IMR-90 (cell line): ENCODE data around the gene OR51E1. TPM values are rescaled to one million over a fixed set of nuclear protein-coding genes. Genes with fewer than 3 reads are reported as not detected.

Experiments used
- ATAC-seq: fragments of 200-7000 bp; cut with Tn5 transposase; 2 replicates; pipeline ENCODE4 v1.9.1; 2020; ENCODE audit warnings: low read depth, mild to moderate bottlenecking, moderate library complexity
- BruUV-seq: library from RNA; stranded (reverse); fragments of 400-500 nt; replicated peaks from 2 replicates; lab custom pipeline; 2021; lab: Mats Ljungman, UMichigan
- CTCF ChIA-PET: fragments of 300-600 bp; formaldehyde crosslinking; extraction: SDS; loops from one replicate; lab custom pipeline; 2021; ENCODE audit warnings: antibody characterized with exemption; lab: Yijun Ruan, JAX
- POLR2A ChIA-PET: fragments of 300-600 bp; sonication (Branson Sonifier 250); formaldehyde crosslinking; loops from one replicate; lab custom pipeline; 2022; ENCODE audit warnings: antibody characterized with exemption; ENCODE audit not compliant: unreplicated experiment; lab: Charles Lee
- DNase-seq: peaks from one replicate; pipeline ENCODE4 v3.0.0; 2013
- H2AFZ ChIP-seq: replicated peaks from 2 replicates; pipeline ENCODE3; 2013; ENCODE audit warnings: low read length, mild to moderate bottlenecking; ENCODE audit not compliant: poor library complexity
- H2AK5ac ChIP-seq: 2 replicates; pipeline ENCODE4 v1.6.1; 2013; ENCODE audit warnings: low read depth, low read length, inconsistent platforms
- H2AK9ac ChIP-seq: replicated peaks from 2 replicates; pipeline ENCODE3; 2013; ENCODE audit warnings: mild to moderate bottlenecking, low read depth, low read length, moderate library complexity; ENCODE audit not compliant: poor library complexity
- H2BK120ac ChIP-seq: 2 replicates; pipeline ENCODE4 v1.6.1; 2013; ENCODE audit warnings: low read depth, low read length, inconsistent platforms
- H2BK15ac ChIP-seq: 3 replicates; pipeline ENCODE4 v1.6.1; 2013; ENCODE audit warnings: low read depth, low read length, inconsistent platforms
- H2BK20ac ChIP-seq: 2 replicates; pipeline ENCODE4 v1.6.1; 2013; ENCODE audit warnings: low read depth, mild to moderate bottlenecking, inconsistent platforms, low read length, moderate library complexity
- H2BK5ac ChIP-seq: 2 replicates; pipeline ENCODE4 v1.6.1; 2013; ENCODE audit warnings: mild to moderate bottlenecking, low read depth, low read length, inconsistent platforms; ENCODE audit not compliant: poor library complexity, severe bottlenecking
- H3K14ac ChIP-seq: replicated peaks from 2 replicates; pipeline ENCODE4 v1.6.1; 2013; ENCODE audit warnings: low read depth, low read length, inconsistent platforms
- H3K18ac ChIP-seq: 2 replicates; pipeline ENCODE4 v1.6.1; 2013; ENCODE audit warnings: low read depth, low read length, control low read depth
- H3K23ac ChIP-seq: 2 replicates; pipeline ENCODE4 v1.6.1; 2013; ENCODE audit warnings: low read depth, low read length, inconsistent platforms
- H3K27ac ChIP-seq: 2 replicates; pipeline ENCODE4 v1.5.1; 2013; ENCODE audit warnings: mild to moderate bottlenecking, control low read depth, low read length; ENCODE audit not compliant: insufficient read depth
- H3K27me3 ChIP-seq: 2 replicates; pipeline ENCODE4 v1.6.1; 2013; ENCODE audit warnings: low read length; ENCODE audit not compliant: control insufficient read depth, insufficient read depth
- H3K36me3 ChIP-seq: 2 replicates; pipeline ENCODE4 v1.6.1; 2013; ENCODE audit warnings: low read length, mixed read lengths; ENCODE audit not compliant: control insufficient read depth, insufficient read depth
- H3K4ac ChIP-seq: 2 replicates; pipeline ENCODE4 v1.6.1; 2013; ENCODE audit warnings: low read depth, low read length, inconsistent platforms
- H3K4me1 ChIP-seq: 2 replicates; pipeline ENCODE4 v1.6.1; 2013; ENCODE audit warnings: low read length, mixed read lengths; ENCODE audit not compliant: control insufficient read depth, insufficient read depth
- H3K4me2 ChIP-seq: 2 replicates; pipeline ENCODE4 v1.6.1; 2013; ENCODE audit warnings: low read depth, mild to moderate bottlenecking, control low read depth, low read length, moderate library complexity
- H3K4me3 ChIP-seq: 2 replicates; pipeline ENCODE4 v1.5.1; 2013; ENCODE audit warnings: low read depth, mild to moderate bottlenecking, control low read depth, low read length, moderate library complexity; ENCODE audit not compliant: insufficient read depth
- H3K56ac ChIP-seq: 2 replicates; pipeline ENCODE4 v1.6.1; 2013; ENCODE audit warnings: low read length, inconsistent platforms; ENCODE audit not compliant: insufficient read depth; ENCODE audit errors: extremely low read depth
- H3K79me1 ChIP-seq, 2 experiments: 2 replicates each; pipeline ENCODE4 v1.6.1; 2013; ENCODE audit warnings: low read length in 2 of 2, inconsistent platforms in 1 of 2, low read depth in 1 of 2
- H3K9ac ChIP-seq: 2 replicates; pipeline ENCODE4 v1.6.1; 2013; ENCODE audit warnings: low read depth, low read length, control low read depth
- H3K9me1 ChIP-seq: 2 replicates; pipeline ENCODE4 v1.6.1; 2013; ENCODE audit warnings: low read length, inconsistent platforms; ENCODE audit not compliant: insufficient read depth
- H3K9me3 ChIP-seq: 2 replicates; pipeline ENCODE4 v1.6.1; 2013; ENCODE audit warnings: low read length; ENCODE audit not compliant: control insufficient read depth, insufficient read depth
- H4K20me1 ChIP-seq: 2 replicates; pipeline ENCODE4 v1.6.1; 2013; ENCODE audit warnings: low read length, inconsistent platforms; ENCODE audit not compliant: insufficient read depth
- H4K5ac ChIP-seq: 2 replicates; pipeline ENCODE4 v1.6.1; 2013; ENCODE audit warnings: mild to moderate bottlenecking, low read depth, low read length, control low read depth
- H4K8ac ChIP-seq, 2 experiments: 2 replicates each; pipeline ENCODE4 v1.6.1; 2013; ENCODE audit warnings: low read depth in 2 of 2, low read length in 2 of 2, control low read depth in 1 of 2, inconsistent platforms in 1 of 2
- H4K91ac ChIP-seq: 2 replicates; pipeline ENCODE4 v1.6.1; 2013; ENCODE audit warnings: low read depth, low read length, inconsistent platforms; ENCODE audit not compliant: insufficient read depth
- BHLHE40 ChIP-seq: fragments of 150-350 bp; IDR thresholded peaks from 2 replicates; pipeline ENCODE4 v1.6.1; 2016; ENCODE audit warnings: mild to moderate bottlenecking, low read depth, low read length
- FOS ChIP-seq: fragments of 150-350 bp; IDR thresholded peaks from 2 replicates; pipeline ENCODE4 v1.6.1; 2016; ENCODE audit warnings: low read depth, low read length
- MAFK ChIP-seq: IDR thresholded peaks from 2 replicates; pipeline ENCODE4 v1.6.1; 2012; ENCODE audit warnings: low read depth, low read length, improper control_type of control experiment
- MAZ ChIP-seq: IDR thresholded peaks from 2 replicates; pipeline ENCODE4 v1.6.1; 2012; ENCODE audit warnings: low read depth, mild to moderate bottlenecking, low read length, improper control_type of control experiment, moderate library complexity, borderline replicate concordance
- MXI1 ChIP-seq: IDR thresholded peaks from 2 replicates; pipeline ENCODE4 v1.6.1; 2012; ENCODE audit warnings: low read depth, mild to moderate bottlenecking, low read length, moderate library complexity, borderline replicate concordance
- NFE2L2 ChIP-seq: fragments of 150-350 bp; IDR thresholded peaks from 2 replicates; pipeline ENCODE4 v1.6.1; 2016; ENCODE audit warnings: low read depth, mild to moderate bottlenecking, low read length
- POLR2A ChIP-seq: IDR thresholded peaks from 2 replicates; pipeline ENCODE4 v1.6.1; 2012; ENCODE audit warnings: mild to moderate bottlenecking, low read depth, low read length
- WGBS, 2 experiments: methylation state at CpG; one replicate each; pipeline versions ENCODE4 v1.1.5 to v1.1.7; 2013; ENCODE audit warnings: missing lambda C conversion rate in 2 of 2; ENCODE audit not compliant: insufficient read length in 1 of 2; ENCODE audit errors: extremely low coverage in 2 of 2; 5-methylcytosine and 5-hydroxymethylcytosine counted together
- dilution Hi-C: fragments of 300-500 bp; cut with HindIII; formaldehyde crosslinking; loops from one replicate; pipeline ENCODE4 v1.14.3; 2018; ENCODE audit warnings: low sequenced_read_pairs; ENCODE audit not compliant: unreplicated experiment
- in situ Hi-C: fragments of 300-500 bp; cut with MboI; formaldehyde crosslinking; loops from 3 replicates; pipeline ENCODE4 v1.14.3; 2019; ENCODE audit warnings: low sequenced_read_pairs, inconsistent platforms, mixed read lengths
- intact Hi-C: fragments of 100-400 bp; cut with micrococcal nuclease; formaldehyde crosslinking; loops from 2 replicates; pipeline ENCODE4 v1.10.0; 2022
- polyA plus RNA-seq, 3 experiments: library from polyadenylated mRNA; depleted of rRNA; stranded (reverse); fragments of >200 nt; gene quantifications; 2 replicates each; pipeline ENCODE4 v1.2.3, GENCODE V29; 2012; ENCODE audit warnings: low replicate concordance in 1 of 3
- total RNA-seq: library from RNA; depleted of rRNA; stranded (reverse); fragments of >200 nt; gene quantifications from 2 replicates; pipeline ENCODE4 v1.2.3, GENCODE V29; 2012
- TF ChIP-seq, protein P1 (sequence below): fragments of 150-350 bp; IDR thresholded peaks from 2 replicates; pipeline ENCODE4 v1.6.1; 2017; ENCODE audit warnings: mild to moderate bottlenecking, antibody characterized with exemption, low read length, low read depth
- TF ChIP-seq, protein P2 (sequence below): fragments of 150-350 bp; IDR thresholded peaks from 2 replicates; pipeline ENCODE4 v1.6.1; 2016; ENCODE audit warnings: low read depth, mild to moderate bottlenecking, low read length, moderate library complexity, borderline replicate concordance

OR51E1 gene
- total and polyA plus RNA-seq, 2 of the 4 experiments (the other 2 are of a cell fraction) = 0.02 TPM; not detected in 1

DNA sequence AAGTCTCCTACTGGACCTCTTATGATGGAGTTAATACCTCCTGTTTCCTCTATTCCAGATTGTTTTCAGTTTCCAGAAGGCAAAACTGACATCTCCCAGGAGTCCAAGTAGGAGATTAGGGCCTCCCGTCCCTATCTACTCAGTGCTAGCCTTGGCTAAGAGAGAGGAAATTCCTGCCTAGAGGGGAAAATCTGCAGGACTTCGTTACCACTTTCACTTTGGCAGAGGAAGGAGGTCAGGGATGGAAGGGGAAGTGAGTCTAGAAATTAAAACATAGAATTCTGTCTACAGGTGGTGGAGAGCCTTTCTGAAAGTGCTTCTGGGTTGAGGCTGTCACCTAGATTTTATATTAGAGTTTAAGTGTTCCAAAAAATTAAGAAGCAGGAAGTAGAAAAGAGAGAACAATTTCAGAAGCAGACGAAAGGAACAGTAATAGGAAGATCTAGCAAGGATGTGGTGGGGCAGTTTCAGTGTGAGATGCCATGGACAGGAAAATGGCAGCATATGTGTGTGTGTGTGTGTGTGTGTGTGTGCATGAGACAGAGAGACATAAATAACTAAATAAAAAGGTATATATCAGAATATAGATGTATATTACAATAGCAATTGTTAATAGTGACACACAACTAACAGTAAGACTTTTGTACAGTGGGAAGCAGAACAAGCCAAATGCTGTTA lies 33.4 kb upstream of the OR51E1 start (continued):
- no peak for TF ChIP-seq NFE2L2

DNA sequence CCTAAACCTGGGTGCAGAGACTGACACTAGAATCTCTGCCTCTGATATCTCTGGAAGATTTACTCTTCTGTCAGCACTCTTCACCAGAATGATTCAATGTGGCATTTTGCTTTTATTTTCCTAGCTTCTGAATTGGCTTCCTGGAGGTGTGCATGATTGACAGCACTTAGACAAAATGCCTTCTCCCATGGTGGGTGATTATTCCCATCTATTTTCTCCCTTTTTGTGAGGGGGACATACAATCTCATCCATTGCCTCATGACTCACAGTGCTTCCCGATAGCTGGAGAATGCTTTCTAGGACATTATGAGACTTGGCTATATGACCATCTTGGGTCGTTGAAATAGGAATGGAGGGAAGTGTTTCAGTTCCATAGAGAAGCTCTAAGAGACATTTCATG lies 31.8 kb upstream of the OR51E1 start:
- intact Hi-C loops (no loop called here), dilution Hi-C loops (no loop called here), in situ Hi-C loops (no loop called here)
- no peak overlapping the region for H3K4me2 ChIP-seq
- H2BK5ac ChIP-seq = no peak overlapping the region
- H2AFZ ChIP-seq = no peak overlapping the region
- CTCF ChIA-PET = interaction anchor here (0.7 kb wide), 1 partner anchor 14 kb away, joined by 3 read pairs; no protein-coding TSS in a partner anchor
- H4K20me1 ChIP-seq = no peaks in the 10 kb centered on the region
- no peak overlapping the region for H4K91ac ChIP-seq
- H3K56ac ChIP-seq = no peak overlapping the region
- H3K36me3 ChIP-seq = no peaks in the 10 kb centered on the region
- no peak overlapping the region for H2BK20ac ChIP-seq
- H2AK9ac ChIP-seq = no peak overlapping the region
- H3K9ac ChIP-seq = no peak overlapping the region
- no peak overlapping the region for H3K23ac ChIP-seq
- no peak overlapping the region for H3K18ac ChIP-seq
- H3K9me1 ChIP-seq = no peaks in the 10 kb centered on the region
- H3K4me1 ChIP-seq = peaks cover 4% of the 10 kb centered on the region
- H4K5ac ChIP-seq = no peak overlapping the region
- WGBS, 2 experiments = no CpG with 5 or more reads among the region's 2 CpGs
- no TSS peak for BruUV-seq
- POLR2A ChIA-PET = no interaction called here
- no peak overlapping the region for H2AK5ac ChIP-seq
- TF ChIP-seq, protein P1, sequence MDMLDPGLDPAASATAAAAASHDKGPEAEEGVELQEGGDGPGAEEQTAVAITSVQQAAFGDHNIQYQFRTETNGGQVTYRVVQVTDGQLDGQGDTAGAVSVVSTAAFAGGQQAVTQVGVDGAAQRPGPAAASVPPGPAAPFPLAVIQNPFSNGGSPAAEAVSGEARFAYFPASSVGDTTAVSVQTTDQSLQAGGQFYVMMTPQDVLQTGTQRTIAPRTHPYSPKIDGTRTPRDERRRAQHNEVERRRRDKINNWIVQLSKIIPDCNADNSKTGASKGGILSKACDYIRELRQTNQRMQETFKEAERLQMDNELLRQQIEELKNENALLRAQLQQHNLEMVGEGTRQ = no peak
- no peak for TF ChIP-seq MXI1
- TF ChIP-seq, protein P2, sequence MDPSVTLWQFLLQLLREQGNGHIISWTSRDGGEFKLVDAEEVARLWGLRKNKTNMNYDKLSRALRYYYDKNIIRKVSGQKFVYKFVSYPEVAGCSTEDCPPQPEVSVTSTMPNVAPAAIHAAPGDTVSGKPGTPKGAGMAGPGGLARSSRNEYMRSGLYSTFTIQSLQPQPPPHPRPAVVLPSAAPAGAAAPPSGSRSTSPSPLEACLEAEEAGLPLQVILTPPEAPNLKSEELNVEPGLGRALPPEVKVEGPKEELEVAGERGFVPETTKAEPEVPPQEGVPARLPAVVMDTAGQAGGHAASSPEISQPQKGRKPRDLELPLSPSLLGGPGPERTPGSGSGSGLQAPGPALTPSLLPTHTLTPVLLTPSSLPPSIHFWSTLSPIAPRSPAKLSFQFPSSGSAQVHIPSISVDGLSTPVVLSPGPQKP = no peak
- TF ChIP-seq FOS = no peak
- TF ChIP-seq POLR2A = no peak
- no peak for TF ChIP-seq MAFK
- no peak for TF ChIP-seq MAZ
- TF ChIP-seq BHLHE40 = no peak
- TF ChIP-seq NFE2L2 = no peak
- H3K14ac ChIP-seq = no peak overlapping the region
- no peaks in the 10 kb centered on the region for H3K9me3 ChIP-seq
- H3K79me1 ChIP-seq = peaks cover 0 to 3% of the 10 kb centered on the region in 2 experiments; a peak in 2 of 4 replicates
- H3K4ac ChIP-seq = no peak overlapping the region
- H3K27me3 ChIP-seq = peaks cover 2% of the 10 kb centered on the region; the same call in 1 of the 2 replicates
- H3K27ac ChIP-seq = no peak overlapping the region
- no peak overlapping the region for H4K8ac ChIP-seq
- ATAC-seq = no peak
- H2BK120ac ChIP-seq = no peak overlapping the region
- DNase-seq = no peak
- no peak overlapping the region for H3K4me3 ChIP-seq
- H2BK15ac ChIP-seq = no peak overlapping the region
